ENCODE results near the gene DCDC2C. TPM values are rescaled to one million over a fixed set of nuclear protein-coding genes. Genes with fewer than 3 reads are reported as not detected.

DCDC2C gene
- total RNA-seq, 4 donors from 2014 or later: not detected

- H3K4me1 ChIP-seq: no peaks in the 10 kb centered on the region
- TF ChIP-seq CTCF (IDR thresholded peaks at IDR 0.05) (no peak), POLR2A (IDR thresholded peaks at IDR 0.05) (no peak)
- no peak overlapping the region for H3K27ac ChIP-seq
- H3K9me3 ChIP-seq: no peaks in the 10 kb centered on the region
- H3K36me3 ChIP-seq: no peaks in the 10 kb centered on the region
- no peak overlapping the region for H3K4me3 ChIP-seq
- H3K27me3 ChIP-seq: no peaks in the 10 kb centered on the region
- DNase-seq: no peak
Measured at GRCh38 chr2:3704692-3705091, 1.3 kb downstream of the DCDC2C start.

GRCh38 chr2:3705782-3706181 is 2.4 kb downstream of the DCDC2C start:
- no peaks in the 10 kb centered on the region for H3K4me1 ChIP-seq
- H3K9me3 ChIP-seq: no peaks in the 10 kb centered on the region
- no peak for TF ChIP-seq POLR2A (IDR thresholded peaks at IDR 0.05)
- TF ChIP-seq CTCF (IDR thresholded peaks at IDR 0.05): no peak
- H3K27me3 ChIP-seq: no peaks in the 10 kb centered on the region
- DNase-seq: no peak
- no peaks in the 10 kb centered on the region for H3K36me3 ChIP-seq
- no peak overlapping the region for H3K4me3 ChIP-seq
- no peak overlapping the region for H3K27ac ChIP-seq

- Histone ChIP-seq H3K27me3 (no peaks in the 10 kb centered on the region), H3K4me1 (no peaks in the 10 kb centered on the region), H3K4me3 (no peak overlapping the region), H3K36me3 (no peaks in the 10 kb centered on the region), H3K9me3 (no peaks in the 10 kb centered on the region), H3K27ac (no peak overlapping the region)
- TF ChIP-seq CTCF (IDR thresholded peaks at IDR 0.05) (no peak), POLR2A (IDR thresholded peaks at IDR 0.05) (no peak)
- DNase-seq: no peak
Measured at GRCh38 chr2:3706892-3707291, 3.5 kb downstream of the DCDC2C start.

GRCh38 chr2:3708576-3708975 is 5.2 kb downstream of the DCDC2C start:
- H3K9me3 ChIP-seq: no peaks in the 10 kb centered on the region

GRCh38 chr2:3709225-3709624 is 5.8 kb downstream of the DCDC2C start:
- Histone ChIP-seq H3K4me1 (no peaks in the 10 kb centered on the region), H3K4me3 (no peak overlapping the region), H3K36me3 (no peaks in the 10 kb centered on the region), H3K27me3 (no peaks in the 10 kb centered on the region), H3K9me3 (no peaks in the 10 kb centered on the region), H3K27ac (no peak overlapping the region)
- DNase-seq: no peak
- no peak for TF ChIP-seq CTCF (IDR thresholded peaks at IDR 0.05)
- no peak for TF ChIP-seq POLR2A (IDR thresholded peaks at IDR 0.05)

More at GRCh38 chr2:3708576-3708975, 5.2 kb downstream of the DCDC2C start:
- H3K36me3 ChIP-seq: no peaks in the 10 kb centered on the region
- no peak overlapping the region for H3K4me3 ChIP-seq
- no peak for DNase-seq
- TF ChIP-seq POLR2A (IDR thresholded peaks at IDR 0.05): no peak
- TF ChIP-seq CTCF (IDR thresholded peaks at IDR 0.05): no peak
- no peaks in the 10 kb centered on the region for H3K27me3 ChIP-seq
- no peak overlapping the region for H3K27ac ChIP-seq
- no peaks in the 10 kb centered on the region for H3K4me1 ChIP-seq

- DNase-seq: no peak
- H3K27ac ChIP-seq: no peak overlapping the region
- no peaks in the 10 kb centered on the region for H3K27me3 ChIP-seq
- H3K4me3 ChIP-seq: no peak overlapping the region
- no peaks in the 10 kb centered on the region for H3K9me3 ChIP-seq
- TF ChIP-seq POLR2A (IDR thresholded peaks at IDR 0.05) (no peak), CTCF (IDR thresholded peaks at IDR 0.05) (no peak)
- no peaks in the 10 kb centered on the region for H3K4me1 ChIP-seq
- no peaks in the 10 kb centered on the region for H3K36me3 ChIP-seq
Measured at GRCh38 chr2:3712424-3712823, 9.0 kb downstream of the DCDC2C start.
